Hepatocyte (in vitro differentiated cells): ENCODE results near the gene RNF144B. TPM values are rescaled to one million over a fixed set of nuclear protein-coding genes. Genes with fewer than 3 reads are reported as not detected.

ENCODE experiments used
- DNase-seq: peaks from one replicate; pipeline ENCODE4 v3.0.0-alpha.2; 2016; ENCODE audit warnings: low spot score
- H2AFZ ChIP-seq: fragments of 200-600 bp; sonication (generic); 2 replicates; pipeline ENCODE4 v1.6.0; 2016; ENCODE audit warnings: antibody characterized with exemption, mild to moderate bottlenecking
- H3K27ac ChIP-seq: fragments of 200-600 bp; sonication (generic); 2 replicates; pipeline ENCODE4 v1.5.1; 2016; ENCODE audit warnings: mild to moderate bottlenecking
- H3K27me3 ChIP-seq: fragments of 200-600 bp; sonication (generic); 2 replicates; pipeline ENCODE4 v1.6.1; 2016
- H3K36me3 ChIP-seq: fragments of 200-600 bp; sonication (generic); replicated peaks from 2 replicates; pipeline ENCODE4 v1.5.1; 2016; ENCODE audit warnings: low read depth; ENCODE audit not compliant: insufficient read depth
- H3K4me1 ChIP-seq: fragments of 200-600 bp; sonication (generic); 2 replicates; pipeline ENCODE4 v1.5.1; 2016; ENCODE audit warnings: mild to moderate bottlenecking, moderate library complexity; ENCODE audit not compliant: insufficient read depth
- H3K4me2 ChIP-seq: fragments of 200-600 bp; sonication (generic); 2 replicates; pipeline ENCODE4 v1.6.0; 2016
- H3K4me3 ChIP-seq: fragments of 200-600 bp; sonication (generic); 2 replicates; pipeline ENCODE4 v1.5.1; 2016; ENCODE audit warnings: mild to moderate bottlenecking
- H3K79me2 ChIP-seq: fragments of 200-600 bp; sonication (generic); 2 replicates; pipeline ENCODE4 v1.6.0; 2017; ENCODE audit warnings: mild to moderate bottlenecking
- H3K9me2 ChIP-seq: fragments of 200-600 bp; sonication (generic); replicated peaks from 2 replicates; pipeline ENCODE4 v1.6.0; 2017; ENCODE audit warnings: mild to moderate bottlenecking; ENCODE audit not compliant: insufficient read depth
- H3K9me3 ChIP-seq: fragments of 200-600 bp; sonication (generic); 2 replicates; pipeline ENCODE4 v1.5.1; 2016; ENCODE audit warnings: low read depth, mild to moderate bottlenecking
- H4K20me1 ChIP-seq: fragments of 200-600 bp; sonication (generic); 2 replicates; pipeline ENCODE4 v1.6.0; 2016; ENCODE audit warnings: mild to moderate bottlenecking; ENCODE audit not compliant: insufficient read depth, poor library complexity, severe bottlenecking
- CTCF ChIP-seq: fragments of 200-600 bp; sonication (generic); IDR thresholded peaks from 2 replicates; pipeline ENCODE4 v1.5.1; 2016; ENCODE audit warnings: antibody characterized with exemption, mild to moderate bottlenecking; ENCODE audit not compliant: poor library complexity
- EZH2 ChIP-seq: fragments of 200-600 bp; sonication (generic); IDR thresholded peaks from 2 replicates; pipeline ENCODE4 v1.6.1; 2016; ENCODE audit warnings: antibody characterized with exemption, mild to moderate bottlenecking, borderline replicate concordance
- EZH2phosphoT487 ChIP-seq: fragments of 200-600 bp; sonication (generic); IDR thresholded peaks from one replicate; pipeline ENCODE4 v1.6.1; 2018; ENCODE audit warnings: antibody characterized with exemption, mild to moderate bottlenecking, low read depth, moderate library complexity; ENCODE audit not compliant: unreplicated experiment, severe bottlenecking
- WGBS: methylation state at CpG from one replicate; pipeline ENCODE4 v1.1.6; 2016; ENCODE audit warnings: low lambda C conversion rate; ENCODE audit errors: missing lambda C conversion rate; 5-methylcytosine and 5-hydroxymethylcytosine counted together
- polyA plus RNA-seq: library from polyadenylated mRNA; unstranded; fragments of >200 nt; fragmentation: Nextera tagmentation; extraction: Ambion mirVana; gene quantifications from 2 replicates; pipeline ENCODE4 v1.2.1, GENCODE V29; 2016
- total RNA-seq: library from RNA; depleted of rRNA; stranded (reverse); fragments of >200 nt; gene quantifications from 2 replicates; pipeline ENCODE4 v1.2.3, GENCODE V29; 2014

The RNF144B gene
- total and polyA plus RNA-seq, 2 experiments from 2014 or later = 0.37 to 2.2 TPM

GRCh38 chr6:18342223-18342622, 44.9 kb upstream of the RNF144B start:
- Histone ChIP-seq H3K27ac (no peak overlapping the region), H3K9me3 (no peaks in the 10 kb centered on the region), H3K4me3 (no peak overlapping the region), H3K79me2 (no peaks in the 10 kb centered on the region), H3K27me3 (no peaks in the 10 kb centered on the region), H3K4me1 (no peaks in the 10 kb centered on the region), H4K20me1 (no peaks in the 10 kb centered on the region), H3K4me2 (no peak overlapping the region), H2AFZ (no peak overlapping the region), H3K9me2 (no peaks in the 10 kb centered on the region), H3K36me3 (no peaks in the 10 kb centered on the region)
- 82% methylated on average over 3 of the region's 3 CpGs for WGBS
- DNase-seq = no peak
- no peak for TF ChIP-seq CTCF
- TF ChIP-seq EZH2phosphoT487 = no peak
- TF ChIP-seq EZH2 = no peak

GRCh38 chr6:18343741-18344140, 43.4 kb upstream of the RNF144B start:
- H3K27ac ChIP-seq = no peak overlapping the region
- no peaks in the 10 kb centered on the region for H3K79me2 ChIP-seq
- no peak for DNase-seq
- H3K9me3 ChIP-seq = no peaks in the 10 kb centered on the region
- H3K27me3 ChIP-seq = no peaks in the 10 kb centered on the region
- H3K4me1 ChIP-seq = no peaks in the 10 kb centered on the region
- H3K4me2 ChIP-seq = no peak overlapping the region
- no peaks in the 10 kb centered on the region for H3K36me3 ChIP-seq
- H3K4me3 ChIP-seq = no peak overlapping the region
- H3K9me2 ChIP-seq = no peaks in the 10 kb centered on the region
- WGBS = 70% methylated on average over 2 of the region's 2 CpGs
- TF ChIP-seq EZH2 (no peak), EZH2phosphoT487 (no peak), CTCF (no peak)
- no peak overlapping the region for H2AFZ ChIP-seq
- H4K20me1 ChIP-seq = no peaks in the 10 kb centered on the region

GRCh38 chr6:18347021-18347577, 40.1 kb upstream of the RNF144B start:
- no peaks in the 10 kb centered on the region for H4K20me1 ChIP-seq
- 90% methylated on average over 4 of the region's 4 CpGs for WGBS
- no peak overlapping the region for H2AFZ ChIP-seq
- no peak overlapping the region for H3K4me2 ChIP-seq
- no peak for DNase-seq
- H3K9me3 ChIP-seq = no peaks in the 10 kb centered on the region
- no peak for TF ChIP-seq EZH2
- TF ChIP-seq EZH2phosphoT487 = no peak
- TF ChIP-seq CTCF = no peak
- no peaks in the 10 kb centered on the region for H3K79me2 ChIP-seq
- H3K4me1 ChIP-seq = no peaks in the 10 kb centered on the region
- no peaks in the 10 kb centered on the region for H3K27me3 ChIP-seq
- H3K9me2 ChIP-seq = no peaks in the 10 kb centered on the region
- H3K4me3 ChIP-seq = no peak overlapping the region
- no peak overlapping the region for H3K27ac ChIP-seq
- H3K36me3 ChIP-seq = no peaks in the 10 kb centered on the region

GRCh38 chr6:18347866-18348265, 39.3 kb upstream of the RNF144B start:
- WGBS = 57% methylated on average over 2 of the region's 2 CpGs
- TF ChIP-seq EZH2phosphoT487 (no peak), EZH2 (no peak), CTCF (no peak)
- DNase-seq = no peak
- no peaks in the 10 kb centered on the region for H4K20me1 ChIP-seq
- no peak overlapping the region for H3K27ac ChIP-seq
- H3K9me2 ChIP-seq = no peaks in the 10 kb centered on the region
- no peaks in the 10 kb centered on the region for H3K27me3 ChIP-seq
- no peak overlapping the region for H2AFZ ChIP-seq
- H3K4me1 ChIP-seq = no peaks in the 10 kb centered on the region
- H3K79me2 ChIP-seq = no peaks in the 10 kb centered on the region
- no peak overlapping the region for H3K4me3 ChIP-seq
- no peaks in the 10 kb centered on the region for H3K9me3 ChIP-seq
- H3K4me2 ChIP-seq = no peak overlapping the region
- no peaks in the 10 kb centered on the region for H3K36me3 ChIP-seq
